Measurements from ENCODE around the gene MAPRE2. TPM values are rescaled to one million over a fixed set of nuclear protein-coding genes. Genes with fewer than 3 reads are reported as not detected.

The MAPRE2 gene
- total and polyA plus RNA-seq, 8 donors, result 4.8 to 18.2 (median 10.6) TPM

DNA sequence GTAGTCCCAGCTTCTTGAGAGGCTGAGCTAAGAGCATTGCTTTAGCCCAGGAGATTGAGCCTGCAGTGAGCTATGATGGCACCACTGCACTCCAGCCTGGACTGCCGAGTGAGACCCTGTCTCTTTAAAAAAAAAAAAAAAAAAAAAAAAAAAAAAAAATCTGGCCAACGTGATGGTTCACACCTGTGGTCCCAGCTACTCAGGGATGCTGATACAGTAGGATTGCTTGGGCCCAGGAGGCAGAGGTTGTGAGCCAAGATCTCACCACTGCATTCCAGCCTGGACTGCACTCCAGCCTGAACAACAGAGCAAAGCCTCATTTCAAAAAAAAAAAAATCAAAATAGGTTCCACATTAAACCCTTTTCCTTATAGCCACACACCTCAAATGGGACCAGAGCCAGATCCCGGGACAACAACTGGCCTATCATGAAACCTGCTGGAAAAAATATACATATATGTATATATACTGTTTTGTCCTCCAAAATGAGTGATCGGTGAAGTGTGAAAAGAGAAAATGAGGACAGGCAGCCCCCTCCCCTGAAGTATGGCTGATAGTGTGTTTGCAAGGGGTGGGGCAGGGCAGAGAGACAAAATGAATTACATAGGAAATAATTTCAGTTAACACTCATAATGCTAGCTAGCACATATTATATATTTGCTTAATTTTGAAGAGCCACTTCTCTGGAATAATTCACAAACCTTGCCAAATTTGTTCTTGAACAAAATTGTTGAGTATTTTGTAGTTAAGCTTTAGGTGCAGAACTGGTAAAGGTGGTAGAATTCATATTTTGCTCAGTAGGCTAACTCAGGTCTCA lies 22.9 kb downstream of the MAPRE2 start:
- intact Hi-C loops (cut with DNase I), result no loop called here
- no peak for FAIRE-seq
- DNase-seq, result peak in 1 of 6 donors; percentile 21
- Histone ChIP-seq H3K36me3 (no peaks in the 10 kb centered on the region), H3K27me3 (no peaks in the 10 kb centered on the region), H3K9me3 (no peaks in the 10 kb centered on the region), H3K27ac (no peak overlapping the region), H3K4me3 (no peak overlapping the region), H3K4me1 (peaks cover 8 to 12% (median 8%) of the 10 kb centered on the region in 3 donors)
- TF ChIP-seq, protein P1, sequence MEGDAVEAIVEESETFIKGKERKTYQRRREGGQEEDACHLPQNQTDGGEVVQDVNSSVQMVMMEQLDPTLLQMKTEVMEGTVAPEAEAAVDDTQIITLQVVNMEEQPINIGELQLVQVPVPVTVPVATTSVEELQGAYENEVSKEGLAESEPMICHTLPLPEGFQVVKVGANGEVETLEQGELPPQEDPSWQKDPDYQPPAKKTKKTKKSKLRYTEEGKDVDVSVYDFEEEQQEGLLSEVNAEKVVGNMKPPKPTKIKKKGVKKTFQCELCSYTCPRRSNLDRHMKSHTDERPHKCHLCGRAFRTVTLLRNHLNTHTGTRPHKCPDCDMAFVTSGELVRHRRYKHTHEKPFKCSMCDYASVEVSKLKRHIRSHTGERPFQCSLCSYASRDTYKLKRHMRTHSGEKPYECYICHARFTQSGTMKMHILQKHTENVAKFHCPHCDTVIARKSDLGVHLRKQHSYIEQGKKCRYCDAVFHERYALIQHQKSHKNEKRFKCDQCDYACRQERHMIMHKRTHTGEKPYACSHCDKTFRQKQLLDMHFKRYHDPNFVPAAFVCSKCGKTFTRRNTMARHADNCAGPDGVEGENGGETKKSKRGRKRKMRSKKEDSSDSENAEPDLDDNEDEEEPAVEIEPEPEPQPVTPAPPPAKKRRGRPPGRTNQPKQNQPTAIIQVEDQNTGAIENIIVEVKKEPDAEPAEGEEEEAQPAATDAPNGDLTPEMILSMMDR (IDR thresholded peaks at IDR 0.05), result no peak
- 48 to 72% methylated on average over 4 of the region's 4 CpGs for WGBS, 2 donors
- peak in 2 of 4 donors; percentile 26 to 58 for ATAC-seq

DNA sequence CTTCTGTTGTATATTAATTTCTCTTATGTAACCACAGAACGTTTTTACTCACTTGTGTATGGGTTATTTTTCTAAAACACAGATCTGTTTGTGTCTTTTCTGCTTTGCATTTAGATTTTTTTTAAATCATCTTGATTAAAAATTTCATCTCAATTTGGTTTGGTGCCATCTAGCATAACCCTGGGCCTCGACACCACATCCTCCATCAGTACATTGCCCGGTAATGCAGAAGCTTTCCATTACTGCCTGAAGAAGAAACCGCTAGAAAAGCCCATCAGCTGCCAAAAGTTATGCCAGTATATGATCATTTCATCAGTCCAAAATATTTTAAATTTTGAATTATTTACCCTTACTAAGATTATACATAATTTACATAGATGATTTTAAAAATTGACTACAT lies 26.2 kb downstream of the MAPRE2 start:
- ATAC-seq, result no peak
- 59 to 66% methylated on average over 4 of the region's 4 CpGs for WGBS, 2 donors
- no peaks in the 10 kb centered on the region for H3K9me3 ChIP-seq
- no peak for FAIRE-seq
- no peak overlapping the region for H3K27ac ChIP-seq
- peaks cover 0 to 5% (median 0%) of the 10 kb centered on the region in 3 donors for H3K4me1 ChIP-seq
- H3K4me3 ChIP-seq, result no peak overlapping the region
- no peaks in the 10 kb centered on the region for H3K27me3 ChIP-seq
- intact Hi-C loops (cut with DNase I), result no loop called here
- no peak for DNase-seq
- no peaks in the 10 kb centered on the region for H3K36me3 ChIP-seq
- TF ChIP-seq, protein P1 (IDR thresholded peaks at IDR 0.05), result no peak

DNA sequence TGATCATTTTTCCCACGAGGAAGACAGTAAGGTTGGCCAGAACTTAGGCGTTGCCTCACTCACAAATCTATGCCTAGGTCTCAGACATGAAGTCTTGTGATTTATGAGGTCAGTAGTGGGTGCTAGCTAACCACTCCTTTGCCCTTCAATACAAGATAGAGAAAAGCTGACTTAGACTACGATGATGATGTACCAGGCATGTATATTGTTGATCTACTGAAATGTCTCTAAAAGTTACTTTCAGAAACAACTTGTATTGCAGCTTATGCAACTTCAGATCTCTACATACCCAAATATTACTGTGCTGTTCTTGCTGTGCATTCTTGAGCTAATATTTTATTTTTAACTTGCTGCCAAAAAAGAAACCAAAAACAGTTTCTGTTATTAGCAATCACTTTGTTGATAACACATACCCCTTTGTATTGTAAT lies 30.6 kb downstream of the MAPRE2 start:
- 51 to 64% methylated on average over 3 of the region's 3 CpGs for WGBS, 2 donors
- H3K27ac ChIP-seq, result no peak overlapping the region

DNA sequence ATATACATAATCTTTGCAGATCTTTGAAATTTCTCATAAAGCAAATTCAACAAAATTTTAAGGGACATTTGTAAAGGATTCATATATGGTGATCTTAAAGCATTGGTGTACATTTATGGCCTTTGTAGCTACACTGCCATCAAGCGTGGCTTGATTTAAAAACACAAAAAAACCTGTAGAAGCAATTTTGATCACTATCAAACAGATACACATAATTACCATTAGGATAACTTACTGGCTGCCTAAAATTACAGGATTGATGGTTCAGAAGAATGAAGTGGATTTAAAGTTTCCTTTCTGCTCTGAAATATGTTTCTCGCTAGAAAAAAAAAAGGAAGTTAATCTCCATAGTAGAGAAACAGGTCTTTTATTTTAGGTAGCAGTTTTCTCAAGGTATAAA lies 31.4 kb downstream of the MAPRE2 start:
- H3K4me1 ChIP-seq, result peaks cover 4 to 11% (median 8%) of the 10 kb centered on the region in 3 donors
- no peak overlapping the region for H3K27ac ChIP-seq
- no peaks in the 10 kb centered on the region for H3K27me3 ChIP-seq
- H3K36me3 ChIP-seq, result no peaks in the 10 kb centered on the region
- H3K9me3 ChIP-seq, result no peaks in the 10 kb centered on the region
- intact Hi-C loops (cut with DNase I), result no loop called here
- H3K4me3 ChIP-seq, result no peak overlapping the region
- TF ChIP-seq, protein P1 (IDR thresholded peaks at IDR 0.05), result no peak
- 90 to 92% methylated on average over 2 of the region's 2 CpGs for WGBS, 2 donors
- ATAC-seq (no peak), FAIRE-seq (no peak), DNase-seq (no peak)

More for the DNA sequence above, 30.6 kb downstream of the MAPRE2 start:
- Histone ChIP-seq H3K9me3 (no peaks in the 10 kb centered on the region), H3K4me3 (no peak overlapping the region), H3K27me3 (no peaks in the 10 kb centered on the region), H3K36me3 (no peaks in the 10 kb centered on the region), H3K4me1 (peaks cover 4 to 13% (median 11%) of the 10 kb centered on the region in 3 donors)
- TF ChIP-seq, protein P1 (IDR thresholded peaks at IDR 0.05), result no peak
- FAIRE-seq (no peak), DNase-seq (no peak), ATAC-seq (peak in 1 of 4 donors; percentile 35)
- intact Hi-C loops (cut with DNase I), result no loop called here
